HEK293T (cell line): ENCODE results near the gene GNLY.

Experiments used
- LEF1 ChIP-seq: fragments of 450-650 bp; IDR thresholded peaks from 2 replicates; pipeline ENCODE4 v1.6.1; 2017; ENCODE audit warnings: mild to moderate bottlenecking, borderline replicate concordance
- SP1 ChIP-seq: fragments of 450-650 bp; IDR thresholded peaks from 2 replicates; pipeline ENCODE4 v1.6.1; 2017
- SUZ12 ChIP-seq: fragments of 450-650 bp; IDR thresholded peaks from 2 replicates; pipeline ENCODE4 v1.6.1; 2016; ENCODE audit warnings: mild to moderate bottlenecking

- no peak for TF ChIP-seq SUZ12
- no peak for TF ChIP-seq SP1
- TF ChIP-seq LEF1: no peak
Observed at GRCh38 chr2:85734942-85735608, 40.9 kb downstream of the GNLY start.
